Loucy (cell line): Measurements from ENCODE around the gene INTS14.

Experiments
- H2AFZ ChIP-seq: fragments of 200-600 bp; sonication (generic); 2 replicates; pipeline ENCODE4 v1.6.0; 2016; ENCODE audit warnings: antibody characterized with exemption, mild to moderate bottlenecking, low read length, moderate library complexity
- H3F3A ChIP-seq: fragments of 200-600 bp; 2 replicates; pipeline ENCODE4 v1.6.0; 2016; ENCODE audit warnings: antibody characterized with exemption, low read depth, mild to moderate bottlenecking
- H3K27me3 ChIP-seq: fragments of 200-600 bp; sonication (generic); 2 replicates; pipeline ENCODE4 v1.6.1; 2014; ENCODE audit warnings: low read length, mild to moderate bottlenecking; ENCODE audit not compliant: insufficient read depth, poor library complexity, severe bottlenecking
- H3K36me3 ChIP-seq: fragments of 200-600 bp; sonication (generic); 2 replicates; pipeline ENCODE4 v1.6.1; 2016; ENCODE audit warnings: low read length; ENCODE audit not compliant: insufficient read depth
- H3K4me1 ChIP-seq: fragments of 200-600 bp; sonication (generic); 2 replicates; pipeline ENCODE4 v1.5.1; 2014; ENCODE audit warnings: low read length, mild to moderate bottlenecking; ENCODE audit not compliant: insufficient read depth, poor library complexity, severe bottlenecking
- H3K4me2 ChIP-seq: fragments of 200-600 bp; sonication (generic); 2 replicates; pipeline ENCODE4 v1.6.0; 2014; ENCODE audit warnings: antibody characterized with exemption, low read length, low read depth, mild to moderate bottlenecking; ENCODE audit not compliant: poor library complexity, severe bottlenecking
- H3K4me3 ChIP-seq: fragments of 200-600 bp; sonication (generic); 2 replicates; pipeline ENCODE4 v1.5.1; 2014; ENCODE audit warnings: low read length, mild to moderate bottlenecking, mixed read lengths; ENCODE audit not compliant: poor library complexity, severe bottlenecking
- H3K79me2 ChIP-seq: fragments of 200-600 bp; sonication (generic); 2 replicates; pipeline ENCODE4 v1.6.1; 2014; ENCODE audit warnings: low read length; ENCODE audit not compliant: insufficient read depth
- H3K9ac ChIP-seq: fragments of 200-600 bp; sonication (generic); 2 replicates; pipeline ENCODE4 v1.6.0; 2014; ENCODE audit warnings: mild to moderate bottlenecking, low read depth, low read length, moderate library complexity; ENCODE audit not compliant: poor library complexity, severe bottlenecking
- H3K9me2 ChIP-seq: fragments of 200-600 bp; sonication (generic); replicated peaks from 2 replicates; pipeline ENCODE4 v1.6.1; 2016; ENCODE audit warnings: low read depth, low read length, mixed read lengths
- H3K9me3 ChIP-seq: fragments of 200-600 bp; sonication (generic); 2 replicates; pipeline ENCODE4 v1.6.1; 2014; ENCODE audit warnings: mild to moderate bottlenecking, antibody characterized with exemption, low read length, low read depth; ENCODE audit not compliant: insufficient read depth
- H4K20me1 ChIP-seq: fragments of 200-600 bp; sonication (generic); 2 replicates; pipeline ENCODE4 v1.6.0; 2014; ENCODE audit warnings: antibody characterized with exemption, low read length, mild to moderate bottlenecking; ENCODE audit not compliant: insufficient read depth, poor library complexity, severe bottlenecking
- CTCF ChIP-seq: fragments of 200-600 bp; sonication (generic); conservative IDR thresholded peaks from 2 replicates; pipeline ENCODE4 v1.5.1; 2014; ENCODE audit warnings: mild to moderate bottlenecking, antibody characterized with exemption, low read length
- EZH2phosphoT487 ChIP-seq: fragments of 200-600 bp; IDR thresholded peaks from 2 replicates; pipeline ENCODE4 v1.6.1; 2018; ENCODE audit warnings: antibody characterized with exemption, mild to moderate bottlenecking, moderate library complexity, borderline replicate concordance

Gene INTS14

GRCh38 chr15:65630760-65631159 lies 19.8 kb upstream of the INTS14 start:
- Histone ChIP-seq H3F3A (no peaks in the 10 kb centered on the region), H3K4me2 (no peak overlapping the region), H3K79me2 (no peaks in the 10 kb centered on the region), H2AFZ (no peak overlapping the region), H4K20me1 (no peaks in the 10 kb centered on the region), H3K4me1 (no peaks in the 10 kb centered on the region), H3K9me2 (no peaks in the 10 kb centered on the region), H3K4me3 (no peak overlapping the region), H3K27me3 (no peaks in the 10 kb centered on the region), H3K36me3 (peaks cover 4% of the 10 kb centered on the region; the same call in 1 of the 2 replicates), H3K9me3 (no peaks in the 10 kb centered on the region), H3K9ac (no peak overlapping the region)
- TF ChIP-seq EZH2phosphoT487 = no peak
- TF ChIP-seq CTCF = no peak

DNA sequence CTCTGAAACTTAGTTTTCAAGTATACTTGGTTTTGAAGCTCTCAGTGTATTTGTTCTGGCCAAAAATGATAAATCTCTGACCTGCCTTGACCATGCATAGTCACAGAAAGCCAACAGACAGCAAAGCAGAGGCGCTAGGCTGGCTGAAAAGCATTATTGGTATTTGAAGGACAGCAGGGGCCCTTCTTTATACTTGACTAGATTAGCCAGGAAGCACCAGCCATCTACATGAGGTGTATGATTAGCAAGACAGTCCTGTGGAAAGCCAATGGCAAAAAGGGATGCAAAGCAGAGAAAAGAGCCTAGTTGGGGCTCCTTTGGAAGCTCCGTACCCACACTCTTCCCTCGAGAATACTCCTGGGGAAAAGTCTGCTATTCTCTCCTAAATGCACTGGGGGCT lies 18.6 kb upstream of the INTS14 start:
- Histone ChIP-seq H3K79me2 (no peaks in the 10 kb centered on the region), H2AFZ (no peak overlapping the region), H3K36me3 (peaks cover 9% of the 10 kb centered on the region; the same call in 1 of the 2 replicates), H4K20me1 (no peaks in the 10 kb centered on the region), H3K9me2 (no peaks in the 10 kb centered on the region), H3K4me3 (no peak overlapping the region), H3F3A (no peaks in the 10 kb centered on the region), H3K9me3 (no peaks in the 10 kb centered on the region), H3K9ac (no peak overlapping the region), H3K4me2 (no peak overlapping the region), H3K4me1 (no peaks in the 10 kb centered on the region), H3K27me3 (no peaks in the 10 kb centered on the region)
- TF ChIP-seq CTCF (no peak), EZH2phosphoT487 (no peak)

DNA sequence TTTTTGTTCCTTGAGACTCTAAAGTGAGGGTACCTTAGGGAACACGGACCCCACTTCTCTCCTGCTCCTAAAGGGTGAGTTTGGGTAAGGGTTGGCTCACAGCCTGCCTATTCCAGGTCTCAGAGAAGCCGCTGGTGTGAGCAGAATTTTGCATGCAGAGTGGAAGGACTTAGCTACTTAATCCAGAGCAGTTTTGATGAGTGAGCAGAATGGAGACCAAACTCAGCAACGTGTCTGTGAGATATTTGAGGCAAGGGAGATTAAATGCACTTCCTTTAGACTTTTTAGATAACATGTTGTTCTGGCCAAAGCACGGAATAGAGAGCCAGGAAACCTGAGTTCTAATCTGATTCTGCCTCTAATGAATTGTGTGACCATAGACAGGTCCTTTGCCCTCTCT lies 15.9 kb upstream of the INTS14 start:
- TF ChIP-seq EZH2phosphoT487 = no peak
- no peak for TF ChIP-seq CTCF
- peaks cover 9% of the 10 kb centered on the region; the same call in 1 of the 2 replicates for H3K36me3 ChIP-seq
- H4K20me1 ChIP-seq = no peaks in the 10 kb centered on the region
- H3K9me3 ChIP-seq = no peaks in the 10 kb centered on the region
- H3K4me1 ChIP-seq = no peaks in the 10 kb centered on the region
- no peak overlapping the region for H2AFZ ChIP-seq
- H3K27me3 ChIP-seq = no peaks in the 10 kb centered on the region
- no peaks in the 10 kb centered on the region for H3F3A ChIP-seq
- no peaks in the 10 kb centered on the region for H3K9me2 ChIP-seq
- no peak overlapping the region for H3K9ac ChIP-seq
- no peaks in the 10 kb centered on the region for H3K79me2 ChIP-seq
- no peak overlapping the region for H3K4me3 ChIP-seq
- no peak overlapping the region for H3K4me2 ChIP-seq
